BE2C (cell line): ENCODE data around the gene PRRT3.

ENCODE experiments used
- DNase-seq: peaks from one replicate; pipeline ENCODE4 v3.0.0-alpha.2; 2020
- H3K27me3 ChIP-seq: fragments of 250-450 bp; sonication (Bioruptor Pico); 2 replicates; pipeline ENCODE4 v1.5.1; 2020; ENCODE audit warnings: mild to moderate bottlenecking
- H3K36me3 ChIP-seq: fragments of 250-450 bp; sonication (Bioruptor Pico); 2 replicates; pipeline ENCODE4 v1.5.1; 2020; ENCODE audit warnings: mild to moderate bottlenecking
- H3K4me1 ChIP-seq: fragments of 250-450 bp; sonication (Bioruptor Pico); 2 replicates; pipeline ENCODE4 v1.5.1; 2020
- H3K4me3 ChIP-seq: 2 replicates; pipeline ENCODE4 v1.5.1; 2011; ENCODE audit warnings: low read depth, low read length
- H3K9me3 ChIP-seq: fragments of 250-450 bp; sonication (Bioruptor Pico); 2 replicates; pipeline ENCODE4 v1.5.1; 2020
- CTCF ChIP-seq: IDR thresholded peaks from 2 replicates; pipeline ENCODE4 v1.5.1; 2012; ENCODE audit warnings: mild to moderate bottlenecking, low read depth, low read length

Gene PRRT3

GRCh38 chr3:9918261-9919038 lies 33.8 kb downstream of the PRRT3 start:
- Histone ChIP-seq H3K36me3 (no peaks in the 10 kb centered on the region), H3K9me3 (no peaks in the 10 kb centered on the region), H3K4me1 (peaks cover 5% of the 10 kb centered on the region; the same call in 1 of the 2 replicates), H3K4me3 (no peak overlapping the region), H3K27me3 (no peaks in the 10 kb centered on the region)
- no peak for TF ChIP-seq CTCF
- DNase-seq: no peak

GRCh38 chr3:9917820-9918219 lies 34.4 kb downstream of the PRRT3 start:
- Histone ChIP-seq H3K36me3 (no peaks in the 10 kb centered on the region), H3K4me3 (no peak overlapping the region), H3K4me1 (peaks cover 5% of the 10 kb centered on the region; the same call in 1 of the 2 replicates), H3K27me3 (no peaks in the 10 kb centered on the region), H3K9me3 (no peaks in the 10 kb centered on the region)
- TF ChIP-seq CTCF: no peak
- no peak for DNase-seq

- Histone ChIP-seq H3K4me1 (peaks cover 5% of the 10 kb centered on the region; the same call in 1 of the 2 replicates), H3K9me3 (no peaks in the 10 kb centered on the region), H3K36me3 (no peaks in the 10 kb centered on the region), H3K27me3 (no peaks in the 10 kb centered on the region), H3K4me3 (peak within 1 kb of the TSS; percentile 55)
- peak; percentile 64 for DNase-seq
- no peak for TF ChIP-seq CTCF
These were observed 35.2 kb downstream of the PRRT3 start, which contains the start of gene IL17RC for GRCh38 chr3:9916734-9917680. Gene IL17RC, plus strand, starts transcription at chr3:9917098. Its CDS starts 218 bp downstream, at chr3:9917316.

GRCh38 chr3:9916346-9916733 lies 35.9 kb downstream of the PRRT3 start:
- no peak for TF ChIP-seq CTCF
- DNase-seq: no peak
- Histone ChIP-seq H3K4me3 (no peak overlapping the region), H3K4me1 (peaks cover 5% of the 10 kb centered on the region; the same call in 1 of the 2 replicates), H3K36me3 (no peaks in the 10 kb centered on the region), H3K9me3 (no peaks in the 10 kb centered on the region), H3K27me3 (no peaks in the 10 kb centered on the region)

GRCh38 chr3:9915254-9916141 lies 36.7 kb downstream of the PRRT3 start:
- DNase-seq: peak; percentile 74
- 0 out of 2 replicates have a peak, but pooled peaks have one; percentile 8 for TF ChIP-seq CTCF
- no peaks in the 10 kb centered on the region for H3K36me3 ChIP-seq
- H3K9me3 ChIP-seq: no peaks in the 10 kb centered on the region
- H3K4me1 ChIP-seq: peaks cover 5% of the 10 kb centered on the region; the same call in 1 of the 2 replicates
- H3K27me3 ChIP-seq: no peaks in the 10 kb centered on the region
- H3K4me3 ChIP-seq: peak overlapping the region; percentile 55
